ENCODE results near the gene EPN2. TPM values are rescaled to one million over a fixed set of nuclear protein-coding genes. Genes with fewer than 3 reads are reported as not detected.

Gene EPN2
- total RNA-seq, 2 donors from 2014 or later: 28.8 to 67.7 TPM

GRCh38 chr17:19319771-19320505, 82.8 kb downstream of the EPN2 start:
- H3K9me3 ChIP-seq: no peaks in the 10 kb centered on the region
- no peak overlapping the region for H3K27ac ChIP-seq
- no peak for TF ChIP-seq POLR2AphosphoS5 (IDR thresholded peaks at IDR 0.05)
- TF ChIP-seq POLR2A (IDR thresholded peaks at IDR 0.05): no peak
- TF ChIP-seq CTCF (IDR thresholded peaks at IDR 0.05): no peak
- no peaks in the 10 kb centered on the region for H3K36me3 ChIP-seq
- H3K4me3 ChIP-seq: no peak overlapping the region
- no peaks in the 10 kb centered on the region for H3K4me1 ChIP-seq (replicated peaks)
- no peaks in the 10 kb centered on the region for H3K27me3 ChIP-seq (replicated peaks; ENCODE audit: insufficient read depth)
- no peak for DNase-seq (ENCODE audit: low spot score)
- intact Hi-C loops (cut with DNase I): loop anchor here (5.0 kb wide), 1 partner anchor 127 kb away; no protein-coding TSS in a partner anchor
- 96% methylated on average over 12 of the region's 12 CpGs for WGBS

- Histone ChIP-seq H3K4me3 (no peak overlapping the region), H3K4me1 (replicated peaks) (no peaks in the 10 kb centered on the region), H3K27me3 (replicated peaks; ENCODE audit: insufficient read depth) (no peaks in the 10 kb centered on the region), H3K36me3 (no peaks in the 10 kb centered on the region), H3K27ac (no peak overlapping the region), H3K9me3 (no peaks in the 10 kb centered on the region)
- no peak for DNase-seq (ENCODE audit: low spot score)
- 89% methylated on average over 5 of the region's 5 CpGs for WGBS
- intact Hi-C loops (cut with DNase I): no loop called here
- TF ChIP-seq CTCF (IDR thresholded peaks at IDR 0.05): no peak
- no peak for TF ChIP-seq POLR2AphosphoS5 (IDR thresholded peaks at IDR 0.05)
- TF ChIP-seq POLR2A (IDR thresholded peaks at IDR 0.05): no peak
These were observed 83.7 kb downstream of the EPN2 start for GRCh38 chr17:19320876-19321275.

- Histone ChIP-seq H3K4me3 (no peak overlapping the region), H3K36me3 (no peaks in the 10 kb centered on the region), H3K4me1 (replicated peaks) (no peaks in the 10 kb centered on the region), H3K27ac (no peak overlapping the region), H3K9me3 (no peaks in the 10 kb centered on the region), H3K27me3 (replicated peaks; ENCODE audit: insufficient read depth) (no peaks in the 10 kb centered on the region)
- TF ChIP-seq CTCF (IDR thresholded peaks at IDR 0.05): no peak
- no peak for TF ChIP-seq POLR2A (IDR thresholded peaks at IDR 0.05)
- no peak for TF ChIP-seq POLR2AphosphoS5 (IDR thresholded peaks at IDR 0.05)
- DNase-seq (ENCODE audit: low spot score): no peak
- 88% methylated on average over 9 of the region's 9 CpGs for WGBS
- intact Hi-C loops (cut with DNase I): no loop called here
These were observed 84.4 kb downstream of the EPN2 start for GRCh38 chr17:19321481-19322128.

DNA sequence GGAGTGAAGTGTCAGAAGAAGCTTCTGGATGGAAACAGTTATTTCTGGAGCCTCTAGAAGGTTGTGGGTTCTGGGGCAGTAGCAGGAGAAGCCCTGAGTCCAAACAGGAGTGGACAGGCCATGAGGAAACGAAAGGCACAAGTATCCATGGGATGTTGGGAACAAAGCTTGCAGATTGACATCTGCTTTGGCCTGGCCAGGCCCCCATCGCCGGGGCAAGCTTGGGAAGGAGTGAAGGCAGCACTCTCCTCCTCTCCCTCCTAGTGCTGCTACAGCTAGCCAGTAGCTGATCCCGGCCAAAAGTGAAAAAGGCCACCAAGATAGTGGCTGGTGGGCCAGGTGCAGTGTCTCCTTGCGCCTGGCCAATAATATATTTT, 85.0 kb downstream of the EPN2 start:
- no peaks in the 10 kb centered on the region for H3K36me3 ChIP-seq
- H3K27me3 ChIP-seq (replicated peaks; ENCODE audit: insufficient read depth): no peaks in the 10 kb centered on the region
- H3K4me3 ChIP-seq: no peak overlapping the region
- H3K9me3 ChIP-seq: no peaks in the 10 kb centered on the region
- no peak for DNase-seq (ENCODE audit: low spot score)
- WGBS: 97% methylated on average over 5 of the region's 5 CpGs
- intact Hi-C loops (cut with DNase I): no loop called here
- H3K4me1 ChIP-seq (replicated peaks): no peaks in the 10 kb centered on the region
- TF ChIP-seq CTCF (IDR thresholded peaks at IDR 0.05) (no peak), POLR2A (IDR thresholded peaks at IDR 0.05) (no peak), POLR2AphosphoS5 (IDR thresholded peaks at IDR 0.05) (no peak)
- no peak overlapping the region for H3K27ac ChIP-seq

DNA sequence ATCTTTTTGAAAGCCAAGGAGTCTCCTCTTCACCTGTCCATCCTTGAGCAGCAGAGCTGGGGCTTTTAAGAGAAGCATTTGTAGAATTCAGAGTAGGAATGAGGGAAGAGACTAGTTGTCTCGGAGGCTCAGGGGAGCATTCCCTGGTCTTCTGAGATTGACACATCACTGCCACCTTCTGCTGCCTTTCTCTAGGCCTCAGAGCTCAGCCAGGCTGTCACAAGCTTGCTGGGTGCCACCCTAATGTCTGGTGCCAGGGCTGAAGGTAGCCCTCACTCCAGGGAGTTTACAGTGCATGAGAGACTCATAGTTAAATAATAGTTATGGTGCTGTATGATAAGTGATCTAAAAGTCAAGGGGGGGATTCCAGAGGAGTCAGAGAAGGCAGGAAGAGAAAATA, 85.7 kb downstream of the EPN2 start:
- TF ChIP-seq CTCF (IDR thresholded peaks at IDR 0.05) (no peak), POLR2AphosphoS5 (IDR thresholded peaks at IDR 0.05) (no peak), POLR2A (IDR thresholded peaks at IDR 0.05) (no peak)
- intact Hi-C loops (cut with DNase I): no loop called here
- H3K36me3 ChIP-seq: no peaks in the 10 kb centered on the region
- H3K27ac ChIP-seq: no peak overlapping the region
- H3K9me3 ChIP-seq: no peaks in the 10 kb centered on the region
- H3K27me3 ChIP-seq (replicated peaks; ENCODE audit: insufficient read depth): no peaks in the 10 kb centered on the region
- H3K4me3 ChIP-seq: no peak overlapping the region
- DNase-seq (ENCODE audit: low spot score): no peak
- no peaks in the 10 kb centered on the region for H3K4me1 ChIP-seq (replicated peaks)
- 85% methylated on average over 1 of the region's 1 CpG for WGBS
